Measurements from ENCODE around the gene FAM177B. TPM values are rescaled to one million over a fixed set of nuclear protein-coding genes. Genes with fewer than 3 reads are reported as not detected.

FAM177B gene
- total and polyA plus RNA-seq, 11 donors = 0.16 to 0.48 (median 0.27) TPM; not detected in 8

GRCh38 chr1:222706815-222707214 lies 30.2 kb upstream of the FAM177B start:
- H3K36me3 ChIP-seq = peaks cover 0 to 14% (median 11%) of the 10 kb centered on the region in 9 donors
- no peaks in the 10 kb centered on the region for H3K27me3 ChIP-seq
- no peak for DNase-seq
- TF ChIP-seq CTCF (IDR thresholded peaks at IDR 0.05) (no peak), POLR2A (IDR thresholded peaks at IDR 0.05) (no peak)
- ATAC-seq = no peak
- H3K4me3 ChIP-seq = no peak overlapping the region
- intact Hi-C loops (cut with DNase I) = no loop called here
- 67 to 98% (median 81%) methylated on average over 4 of the region's 4 CpGs for WGBS, 4 donors
- peaks cover 0 to 7% (median 0%) of the 10 kb centered on the region in 12 donors for H3K9me3 ChIP-seq
- peaks cover 0 to 26% (median 18%) of the 10 kb centered on the region in 12 donors for H3K4me1 ChIP-seq
- no peak overlapping the region for H3K27ac ChIP-seq

GRCh38 chr1:222709700-222710153 lies 27.3 kb upstream of the FAM177B start:
- ATAC-seq = no peak
- DNase-seq = no peak
- no peaks in the 10 kb centered on the region for H3K27me3 ChIP-seq
- intact Hi-C loops (cut with DNase I) = loop anchor here in 5 of 10 donors (5.0 to 10.0 kb wide), 4 partner anchors 65 to 245 kb away; no protein-coding TSS in a partner anchor
- peak overlapping the region in 2 of 12 donors; percentile 97 to 98 for H3K27ac ChIP-seq
- H3K4me1 ChIP-seq = peaks cover 0 to 37% (median 26%) of the 10 kb centered on the region in 12 donors
- H3K36me3 ChIP-seq = peaks cover 0 to 1% (median 0%) of the 10 kb centered on the region in 9 donors
- H3K9me3 ChIP-seq = no peaks in the 10 kb centered on the region
- TF ChIP-seq POLR2A (IDR thresholded peaks at IDR 0.05) = no peak
- TF ChIP-seq CTCF (IDR thresholded peaks at IDR 0.05) = no peak
- H3K4me3 ChIP-seq = no peak overlapping the region
- WGBS, 4 donors = 63 to 77% (median 72%) methylated on average over 5 of the region's 5 CpGs

DNA sequence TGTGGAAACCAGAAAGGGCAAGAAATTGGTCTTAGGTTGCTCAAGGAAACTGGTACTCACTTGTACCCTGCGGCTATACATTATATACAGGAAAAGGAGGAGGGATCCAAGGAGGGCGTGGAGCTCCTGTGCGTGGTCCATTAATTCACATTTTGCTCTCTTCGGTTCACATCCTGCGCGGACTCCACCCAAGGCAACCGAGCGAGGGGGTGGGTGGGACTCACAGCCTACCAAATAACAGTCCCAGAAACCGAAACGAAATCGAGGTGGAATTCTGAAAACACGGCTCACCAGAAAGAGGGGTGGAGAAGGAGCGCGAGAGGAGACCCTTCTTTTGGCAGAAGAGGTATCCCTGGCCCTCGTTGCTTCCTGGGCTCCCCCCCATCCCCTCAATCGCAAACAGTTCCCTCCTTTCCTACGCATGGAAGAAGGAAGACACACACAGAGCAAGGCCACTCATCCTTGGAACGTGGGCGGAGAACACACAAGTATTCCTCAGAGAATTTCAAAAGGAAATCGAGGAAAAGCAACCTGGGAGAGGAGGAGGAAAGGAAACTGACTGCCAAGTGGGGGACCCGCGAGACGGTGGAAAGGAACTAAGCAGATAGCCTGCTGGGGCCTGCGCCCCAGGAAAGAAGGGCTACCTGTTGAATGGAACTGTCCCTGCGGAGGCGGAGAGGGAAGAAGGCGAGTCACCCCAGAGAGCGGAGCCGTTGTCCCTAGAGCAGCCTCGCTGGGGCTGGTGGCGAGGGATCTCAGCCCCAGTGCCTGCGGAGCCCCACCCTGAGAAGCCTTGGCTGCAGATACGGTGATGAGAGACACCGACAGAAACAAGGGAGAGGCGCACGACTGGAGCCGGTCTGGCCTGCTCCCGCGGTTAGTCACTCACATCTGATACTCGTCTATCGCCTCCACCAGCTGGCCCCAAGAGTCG lies 25.4 kb upstream of the FAM177B start:
- Histone ChIP-seq H3K9me3 (no peaks in the 10 kb centered on the region), H3K4me3 (peak overlapping the region; percentile 50 to 96 (median 77)), H3K27ac (peak overlapping the region; percentile 93 to 100 (median 98)), H3K27me3 (no peaks in the 10 kb centered on the region), H3K36me3 (peaks cover 0 to 20% (median 16%) of the 10 kb centered on the region in 9 donors), H3K4me1 (peaks cover 0 to 42% (median 30%) of the 10 kb centered on the region in 12 donors)
- intact Hi-C loops (cut with DNase I) = loop anchor here in 6 of 10 donors (2.0 to 10.0 kb wide), 7 partner anchors 67 to 247 kb away; no protein-coding TSS in a partner anchor
- WGBS, 4 donors = 0% methylated on average over 34 to 42 of the region's 42 CpGs
- TF ChIP-seq POLR2A (IDR thresholded peaks at IDR 0.05) (no peak), CTCF (IDR thresholded peaks at IDR 0.05) (peak in 1 of 12 donors; percentile 3)
- DNase-seq (peak; percentile 63 to 73 (median 68)), ATAC-seq (peak; percentile 1 to 51 (median 41))
